ENCODE data around the gene DCUN1D2. TPM values are rescaled to one million over a fixed set of nuclear protein-coding genes. Genes with fewer than 3 reads are reported as not detected.

Gene DCUN1D2
- total and polyA plus RNA-seq, 10 of the 15 experiments (the other 5 are each of a cell fraction or from before 2014, with no cell fraction given): 2.5 to 23.6 (median 9.3) TPM

DNA sequence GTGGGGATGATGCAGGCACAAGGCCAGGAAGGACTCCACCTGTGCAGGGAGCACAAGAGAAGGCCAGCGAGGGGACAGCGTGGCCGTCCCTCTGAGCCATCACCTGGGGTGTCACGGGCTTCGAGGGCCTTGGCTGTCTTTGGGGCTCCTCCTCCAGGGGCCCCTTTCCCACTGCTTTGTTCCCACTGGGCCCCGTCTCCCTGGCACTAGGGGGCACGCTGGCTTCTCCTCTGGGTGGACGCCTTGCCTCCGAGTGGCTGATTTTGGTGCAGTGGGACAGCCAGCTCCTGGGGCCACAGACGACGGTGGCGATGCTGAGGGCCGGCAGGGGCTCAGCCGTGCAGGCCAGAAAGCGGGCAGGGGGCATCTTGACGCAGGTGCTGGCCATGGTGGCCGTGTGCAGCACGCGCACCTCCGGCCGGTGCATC lies 83.4 kb downstream of the DCUN1D2 start:
- no peaks in the 10 kb centered on the region for H3K27me3 ChIP-seq (replicated peaks in 1 of 2; ENCODE audit: control insufficient read depth in 2 of 2, insufficient read depth in 2 of 2, low read length in 1 of 2)
- RAD21 ChIA-PET (ENCODE audit: unreplicated experiment): no interaction called here
- no TSS peak for BruUV-seq (replicated peaks)
- H2AFZ ChIP-seq (ENCODE audit: control insufficient read depth, low read depth, low read length): no peak overlapping the region
- H3K9me3 ChIP-seq (replicated peaks; ENCODE audit: control insufficient read depth, insufficient read depth, low read length): no peaks in the 10 kb centered on the region
- WGBS (ENCODE audit: insufficient coverage, insufficient replicate concordance, low lambda C conversion rate, missing lambda C conversion rate): 35% methylated on average over 21 of the region's 21 CpGs
- intact Hi-C loops (cut with micrococcal nuclease; ENCODE audit: unreplicated experiment) (no loop called here), in situ Hi-C loops (cut with MboI) (no loop called here)
- no peaks in the 10 kb centered on the region for H3K36me3 ChIP-seq (ENCODE audit: control insufficient read depth in 2 of 2, insufficient read depth in 2 of 2, low read length in 1 of 2)
- H3K4me2 ChIP-seq (ENCODE audit: control insufficient read depth, insufficient read depth): no peak overlapping the region
- TF ChIP-seq NRF1 (conservative IDR thresholded peaks at IDR 0.05; ENCODE audit: low read depth, low read length): no peak
- TF ChIP-seq MYC (IDR thresholded peaks at IDR 0.05; ENCODE audit: insufficient read depth, insufficient read length, insufficient replicate concordance, low read length, severe bottlenecking): no peak
- TF ChIP-seq, protein P1, sequence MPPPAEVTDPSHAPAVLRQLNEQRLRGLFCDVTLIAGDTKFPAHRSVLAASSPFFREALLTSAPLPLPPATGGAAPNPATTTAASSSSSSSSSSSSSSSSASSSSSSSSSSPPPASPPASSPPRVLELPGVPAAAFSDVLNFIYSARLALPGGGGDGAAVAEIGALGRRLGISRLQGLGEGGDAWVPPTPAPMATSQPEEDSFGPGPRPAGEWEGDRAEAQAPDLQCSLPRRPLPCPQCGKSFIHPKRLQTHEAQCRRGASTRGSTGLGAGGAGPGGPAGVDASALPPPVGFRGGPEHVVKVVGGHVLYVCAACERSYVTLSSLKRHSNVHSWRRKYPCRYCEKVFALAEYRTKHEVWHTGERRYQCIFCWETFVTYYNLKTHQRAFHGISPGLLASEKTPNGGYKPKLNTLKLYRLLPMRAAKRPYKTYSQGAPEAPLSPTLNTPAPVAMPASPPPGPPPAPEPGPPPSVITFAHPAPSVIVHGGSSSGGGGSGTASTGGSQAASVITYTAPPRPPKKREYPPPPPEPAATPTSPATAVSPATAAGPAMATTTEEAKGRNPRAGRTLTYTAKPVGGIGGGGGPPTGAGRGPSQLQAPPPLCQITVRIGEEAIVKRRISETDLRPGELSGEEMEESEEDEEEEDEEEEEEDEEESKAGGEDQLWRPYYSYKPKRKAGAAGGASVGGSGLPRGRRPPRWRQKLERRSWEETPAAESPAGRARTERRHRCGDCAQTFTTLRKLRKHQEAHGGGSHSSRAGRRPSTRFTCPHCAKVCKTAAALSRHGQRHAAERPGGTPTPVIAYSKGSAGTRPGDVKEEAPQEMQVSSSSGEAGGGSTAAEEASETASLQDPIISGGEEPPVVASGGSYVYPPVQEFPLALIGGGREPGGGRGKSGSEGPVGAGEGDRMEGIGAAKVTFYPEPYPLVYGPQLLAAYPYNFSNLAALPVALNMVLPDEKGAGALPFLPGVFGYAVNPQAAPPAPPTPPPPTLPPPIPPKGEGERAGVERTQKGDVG (CRISPR knock-in tag; IDR thresholded peaks at IDR 0.05): no peak
- no peak for TF ChIP-seq TCF7 (IDR thresholded peaks at IDR 0.05; ENCODE audit: borderline replicate concordance)
- no peak for TF ChIP-seq NFYB (IDR thresholded peaks at IDR 0.05; ENCODE audit: insufficient read depth, low read depth, low read length)
- TF ChIP-seq, protein P2, sequence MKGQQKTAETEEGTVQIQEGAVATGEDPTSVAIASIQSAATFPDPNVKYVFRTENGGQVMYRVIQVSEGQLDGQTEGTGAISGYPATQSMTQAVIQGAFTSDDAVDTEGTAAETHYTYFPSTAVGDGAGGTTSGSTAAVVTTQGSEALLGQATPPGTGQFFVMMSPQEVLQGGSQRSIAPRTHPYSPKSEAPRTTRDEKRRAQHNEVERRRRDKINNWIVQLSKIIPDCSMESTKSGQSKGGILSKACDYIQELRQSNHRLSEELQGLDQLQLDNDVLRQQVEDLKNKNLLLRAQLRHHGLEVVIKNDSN (IDR thresholded peaks at IDR 0.05; ENCODE audit: borderline replicate concordance, extremely low read length, insufficient read depth, low read depth, low read length): no peak
- TF ChIP-seq NBN (IDR thresholded peaks at IDR 0.05): no peak
- TF ChIP-seq SREBF1 (IDR thresholded peaks at IDR 0.05; ENCODE audit: low read length): no peak
- TF ChIP-seq RB1 (IDR thresholded peaks at IDR 0.05; ENCODE audit: borderline replicate concordance): no peak
- TF ChIP-seq, protein P3, sequence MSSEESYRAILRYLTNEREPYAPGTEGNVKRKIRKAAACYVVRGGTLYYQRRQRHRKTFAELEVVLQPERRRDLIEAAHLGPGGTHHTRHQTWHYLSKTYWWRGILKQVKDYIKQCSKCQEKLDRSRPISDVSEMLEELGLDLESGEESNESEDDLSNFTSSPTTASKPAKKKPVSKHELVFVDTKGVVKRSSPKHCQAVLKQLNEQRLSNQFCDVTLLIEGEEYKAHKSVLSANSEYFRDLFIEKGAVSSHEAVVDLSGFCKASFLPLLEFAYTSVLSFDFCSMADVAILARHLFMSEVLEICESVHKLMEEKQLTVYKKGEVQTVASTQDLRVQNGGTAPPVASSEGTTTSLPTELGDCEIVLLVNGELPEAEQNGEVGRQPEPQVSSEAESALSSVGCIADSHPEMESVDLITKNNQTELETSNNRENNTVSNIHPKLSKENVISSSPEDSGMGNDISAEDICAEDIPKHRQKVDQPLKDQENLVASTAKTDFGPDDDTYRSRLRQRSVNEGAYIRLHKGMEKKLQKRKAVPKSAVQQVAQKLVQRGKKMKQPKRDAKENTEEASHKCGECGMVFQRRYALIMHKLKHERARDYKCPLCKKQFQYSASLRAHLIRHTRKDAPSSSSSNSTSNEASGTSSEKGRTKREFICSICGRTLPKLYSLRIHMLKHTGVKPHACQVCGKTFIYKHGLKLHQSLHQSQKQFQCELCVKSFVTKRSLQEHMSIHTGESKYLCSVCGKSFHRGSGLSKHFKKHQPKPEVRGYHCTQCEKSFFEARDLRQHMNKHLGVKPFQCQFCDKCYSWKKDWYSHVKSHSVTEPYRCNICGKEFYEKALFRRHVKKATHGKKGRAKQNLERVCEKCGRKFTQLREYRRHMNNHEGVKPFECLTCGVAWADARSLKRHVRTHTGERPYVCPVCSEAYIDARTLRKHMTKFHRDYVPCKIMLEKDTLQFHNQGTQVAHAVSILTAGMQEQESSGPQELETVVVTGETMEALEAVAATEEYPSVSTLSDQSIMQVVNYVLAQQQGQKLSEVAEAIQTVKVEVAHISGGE (CRISPR knock-in tag; IDR thresholded peaks at IDR 0.05): no peak
- TF ChIP-seq, protein P4, sequence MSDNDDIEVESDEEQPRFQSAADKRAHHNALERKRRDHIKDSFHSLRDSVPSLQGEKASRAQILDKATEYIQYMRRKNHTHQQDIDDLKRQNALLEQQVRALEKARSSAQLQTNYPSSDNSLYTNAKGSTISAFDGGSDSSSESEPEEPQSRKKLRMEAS (IDR thresholded peaks at IDR 0.05; ENCODE audit: low read depth, low read length): no peak
- TF ChIP-seq ZBED1 (IDR thresholded peaks at IDR 0.05; ENCODE audit: borderline replicate concordance): no peak
- TF ChIP-seq, protein P5, sequence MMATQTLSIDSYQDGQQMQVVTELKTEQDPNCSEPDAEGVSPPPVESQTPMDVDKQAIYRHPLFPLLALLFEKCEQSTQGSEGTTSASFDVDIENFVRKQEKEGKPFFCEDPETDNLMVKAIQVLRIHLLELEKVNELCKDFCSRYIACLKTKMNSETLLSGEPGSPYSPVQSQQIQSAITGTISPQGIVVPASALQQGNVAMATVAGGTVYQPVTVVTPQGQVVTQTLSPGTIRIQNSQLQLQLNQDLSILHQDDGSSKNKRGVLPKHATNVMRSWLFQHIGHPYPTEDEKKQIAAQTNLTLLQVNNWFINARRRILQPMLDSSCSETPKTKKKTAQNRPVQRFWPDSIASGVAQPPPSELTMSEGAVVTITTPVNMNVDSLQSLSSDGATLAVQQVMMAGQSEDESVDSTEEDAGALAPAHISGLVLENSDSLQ (IDR thresholded peaks at IDR 0.05): no peak
- no peak for TF ChIP-seq TBL1XR1 (IDR thresholded peaks at IDR 0.05; ENCODE audit: low read depth, low read length)
- no peak for TF ChIP-seq WRNIP1 (IDR thresholded peaks at IDR 0.05; ENCODE audit: borderline replicate concordance, low read depth, low read length)
- no peak for TF ChIP-seq POLR2A (IDR thresholded peaks at IDR 0.05; ENCODE audit: low read depth, low read length)
- TF ChIP-seq SREBF2 (IDR thresholded peaks at IDR 0.05; ENCODE audit: low read length): no peak
- H4K20me1 ChIP-seq (ENCODE audit: control insufficient read depth, insufficient read depth): no peaks in the 10 kb centered on the region
- POLR2A ChIA-PET: no interaction called here
- H3K27ac ChIP-seq (ENCODE audit: control insufficient read depth, insufficient read depth): no peak overlapping the region
- no peaks in the 10 kb centered on the region for H3K4me1 ChIP-seq (ENCODE audit: control insufficient read depth, insufficient read depth, low read length)
- no peaks in the 10 kb centered on the region for H3K79me2 ChIP-seq (ENCODE audit: control insufficient read depth, insufficient read depth, low read length)
- FAIRE-seq: no peak
- H3K4me3 ChIP-seq: no peak overlapping the region
- SMC1A ChIA-PET (ENCODE audit: uncharacterized antibody, unreplicated experiment): no interaction called here
- H3K9ac ChIP-seq (ENCODE audit: control insufficient read depth, insufficient read depth, low read length): no peak overlapping the region
- no peak for DNase-seq (ENCODE audit: low read depth, low spot score)
- CTCF ChIA-PET: no interaction called here
- no peak for ATAC-seq
